DOHH2 (cell line): ENCODE data around the gene XRCC2.

Experiments used
- H3F3A ChIP-seq: fragments of 200-600 bp; sonication (generic), shearing (Covaris generic); 2 replicates; pipeline ENCODE4 v1.6.0; 2016; ENCODE audit warnings: antibody characterized with exemption, mild to moderate bottlenecking; ENCODE audit not compliant: control insufficient read depth, insufficient read depth
- H3K27ac ChIP-seq: fragments of 200-600 bp; sonication (generic); 2 replicates; pipeline ENCODE4 v1.5.1; 2014; ENCODE audit warnings: low read depth, mild to moderate bottlenecking, low read length, moderate library complexity
- H3K27me3 ChIP-seq: fragments of 200-600 bp; sonication (generic); 2 replicates; pipeline ENCODE4 v1.6.1; 2014; ENCODE audit warnings: mild to moderate bottlenecking, low read length, mixed read lengths; ENCODE audit not compliant: control insufficient read depth
- H3K36me3 ChIP-seq: fragments of 200-600 bp; sonication (generic); 2 replicates; pipeline ENCODE4 v1.6.1; 2014; ENCODE audit warnings: mild to moderate bottlenecking, low read length, moderate library complexity, mixed read lengths; ENCODE audit not compliant: control insufficient read depth
- H3K4me1 ChIP-seq: fragments of 200-600 bp; sonication (generic); 2 replicates; pipeline ENCODE4 v1.6.1; 2014; ENCODE audit warnings: mild to moderate bottlenecking, low read length, mixed read lengths; ENCODE audit not compliant: control insufficient read depth
- H3K4me2 ChIP-seq: fragments of 200-600 bp; sonication (generic); 2 replicates; pipeline ENCODE4 v1.6.0; 2014; ENCODE audit warnings: mild to moderate bottlenecking, low read length, moderate library complexity
- H3K4me3 ChIP-seq: fragments of 200-600 bp; sonication (generic); 2 replicates; pipeline ENCODE4 v1.5.1; 2014; ENCODE audit warnings: mild to moderate bottlenecking, low read length, mixed read lengths
- H3K79me2 ChIP-seq: fragments of 200-600 bp; sonication (generic); 2 replicates; pipeline ENCODE4 v1.6.1; 2014; ENCODE audit warnings: mild to moderate bottlenecking, low read length, mixed read lengths; ENCODE audit not compliant: control insufficient read depth
- H3K9me2 ChIP-seq: fragments of 200-600 bp; sonication (generic); replicated peaks from 2 replicates; pipeline ENCODE4 v1.6.1; 2014; ENCODE audit warnings: mild to moderate bottlenecking, low read length, mixed read lengths; ENCODE audit not compliant: control insufficient read depth
- H3K9me3 ChIP-seq: fragments of 200-600 bp; sonication (generic); 2 replicates; pipeline ENCODE4 v1.6.1; 2014; ENCODE audit warnings: antibody characterized with exemption, low read length, mixed read lengths; ENCODE audit not compliant: control insufficient read depth, insufficient read depth
- H4K20me1 ChIP-seq: fragments of 200-600 bp; sonication (generic); 2 replicates; pipeline ENCODE4 v1.6.0; 2014; ENCODE audit warnings: low read depth, mild to moderate bottlenecking, antibody characterized with exemption, low read length, moderate library complexity; ENCODE audit not compliant: control insufficient read depth, insufficient read depth
- EZH2phosphoT487 ChIP-seq: fragments of 200-600 bp; sonication (generic); IDR thresholded peaks from 2 replicates; pipeline ENCODE4 v1.6.1; 2017; ENCODE audit warnings: borderline replicate concordance, mild to moderate bottlenecking, antibody characterized with exemption, low read length, moderate library complexity, mixed read lengths
- TF ChIP-seq, protein P1 (sequence below): fragments of 200-600 bp; sonication (generic); IDR thresholded peaks from one replicate; pipeline ENCODE4 v1.5.1; 2014; ENCODE audit warnings: antibody characterized with exemption, mild to moderate bottlenecking, low read depth, low read length; ENCODE audit not compliant: poor library complexity, severe bottlenecking

The XRCC2 gene

DNA sequence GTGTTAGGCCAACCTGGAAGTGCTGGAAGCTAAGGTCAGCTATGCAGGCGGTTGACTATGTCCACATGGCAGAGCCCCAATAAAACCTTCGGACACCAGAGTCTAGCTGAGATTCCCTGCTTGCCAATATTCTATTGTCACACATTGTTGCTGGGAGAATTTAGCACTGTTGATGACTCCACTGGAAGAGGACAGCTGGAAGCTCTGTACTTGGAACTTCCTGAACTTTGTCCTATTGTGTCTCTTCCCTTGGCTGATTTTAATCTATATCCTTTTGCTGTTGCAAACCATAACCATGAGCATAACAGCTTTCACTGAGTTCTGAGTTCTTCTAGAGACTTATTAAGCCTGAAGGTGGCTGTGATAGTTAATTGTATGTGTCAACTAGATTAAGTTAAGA lies 12.0 kb downstream of the XRCC2 start:
- H3K36me3 ChIP-seq: peaks cover 88% of the 10 kb centered on the region
- peaks cover 26% of the 10 kb centered on the region for H4K20me1 ChIP-seq
- no peak overlapping the region for H3K4me2 ChIP-seq
- H3K9me3 ChIP-seq: no peaks in the 10 kb centered on the region
- no peaks in the 10 kb centered on the region for H3K27me3 ChIP-seq
- no peak overlapping the region for H3K27ac ChIP-seq
- peaks cover 98% of the 10 kb centered on the region for H3K79me2 ChIP-seq
- peaks cover 4% of the 10 kb centered on the region for H3F3A ChIP-seq
- no peaks in the 10 kb centered on the region for H3K4me1 ChIP-seq
- H3K4me3 ChIP-seq: no peak overlapping the region
- no peak for TF ChIP-seq EZH2phosphoT487
- TF ChIP-seq, protein P1, sequence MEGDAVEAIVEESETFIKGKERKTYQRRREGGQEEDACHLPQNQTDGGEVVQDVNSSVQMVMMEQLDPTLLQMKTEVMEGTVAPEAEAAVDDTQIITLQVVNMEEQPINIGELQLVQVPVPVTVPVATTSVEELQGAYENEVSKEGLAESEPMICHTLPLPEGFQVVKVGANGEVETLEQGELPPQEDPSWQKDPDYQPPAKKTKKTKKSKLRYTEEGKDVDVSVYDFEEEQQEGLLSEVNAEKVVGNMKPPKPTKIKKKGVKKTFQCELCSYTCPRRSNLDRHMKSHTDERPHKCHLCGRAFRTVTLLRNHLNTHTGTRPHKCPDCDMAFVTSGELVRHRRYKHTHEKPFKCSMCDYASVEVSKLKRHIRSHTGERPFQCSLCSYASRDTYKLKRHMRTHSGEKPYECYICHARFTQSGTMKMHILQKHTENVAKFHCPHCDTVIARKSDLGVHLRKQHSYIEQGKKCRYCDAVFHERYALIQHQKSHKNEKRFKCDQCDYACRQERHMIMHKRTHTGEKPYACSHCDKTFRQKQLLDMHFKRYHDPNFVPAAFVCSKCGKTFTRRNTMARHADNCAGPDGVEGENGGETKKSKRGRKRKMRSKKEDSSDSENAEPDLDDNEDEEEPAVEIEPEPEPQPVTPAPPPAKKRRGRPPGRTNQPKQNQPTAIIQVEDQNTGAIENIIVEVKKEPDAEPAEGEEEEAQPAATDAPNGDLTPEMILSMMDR: no peak
- no peaks in the 10 kb centered on the region for H3K9me2 ChIP-seq

DNA sequence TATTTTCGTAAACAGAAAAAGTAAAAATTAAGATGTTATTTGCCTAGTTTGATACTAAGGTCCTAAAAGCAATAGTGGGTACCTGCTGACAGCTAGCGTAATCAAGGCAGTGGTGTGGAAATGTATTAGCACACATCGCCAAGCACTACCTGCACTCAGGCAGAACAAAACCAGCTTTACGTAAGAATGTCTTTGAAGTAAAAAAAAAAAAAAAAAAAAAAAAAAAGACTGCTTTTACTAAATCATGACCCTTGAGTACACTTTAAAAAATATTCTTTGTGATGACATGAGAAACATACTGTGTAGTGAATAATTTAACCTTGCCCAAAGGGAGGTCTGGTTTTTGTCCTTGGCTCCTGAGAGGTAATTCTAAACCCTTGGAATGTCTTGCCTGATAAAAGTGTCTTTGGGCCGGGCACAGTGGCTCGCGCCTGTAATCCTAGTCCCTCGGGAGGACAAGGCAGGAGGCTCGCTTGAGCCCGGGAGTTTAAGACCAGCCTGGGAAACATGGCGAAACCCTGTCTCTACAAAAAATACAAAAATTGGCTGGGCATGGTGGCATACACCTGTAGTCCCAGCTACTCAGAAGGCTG lies 12.7 kb downstream of the XRCC2 start:
- no peaks in the 10 kb centered on the region for H3K27me3 ChIP-seq
- no peak for TF ChIP-seq EZH2phosphoT487
- TF ChIP-seq, protein P1: no peak
- H3K4me1 ChIP-seq: no peaks in the 10 kb centered on the region
- no peak overlapping the region for H3K4me3 ChIP-seq
- no peaks in the 10 kb centered on the region for H3K9me2 ChIP-seq
- H3F3A ChIP-seq: peaks cover 4% of the 10 kb centered on the region
- peaks cover 98% of the 10 kb centered on the region for H3K79me2 ChIP-seq
- H3K27ac ChIP-seq: no peak overlapping the region
- H3K9me3 ChIP-seq: no peaks in the 10 kb centered on the region
- peaks cover 31% of the 10 kb centered on the region for H4K20me1 ChIP-seq
- peaks cover 88% of the 10 kb centered on the region for H3K36me3 ChIP-seq
- H3K4me2 ChIP-seq: no peak overlapping the region

DNA sequence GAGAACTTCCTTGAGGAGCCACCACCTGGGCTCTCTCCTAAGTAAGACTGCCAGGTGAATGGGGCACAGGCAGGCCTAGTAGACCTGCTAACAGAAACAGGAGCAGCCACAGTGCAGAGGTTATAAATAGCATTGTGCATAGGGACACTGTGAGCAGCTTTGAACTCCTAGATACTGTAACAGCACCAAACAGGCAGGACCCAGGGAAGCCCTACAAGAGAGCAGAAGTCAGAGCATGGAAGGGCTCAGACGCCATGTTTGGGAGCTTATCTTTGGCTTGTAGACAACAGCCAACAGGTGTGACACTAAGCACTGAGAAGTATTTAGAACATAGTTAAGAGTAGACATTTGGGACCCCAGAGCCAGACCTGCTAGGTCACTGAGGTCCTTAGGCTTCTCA lies 14.5 kb downstream of the XRCC2 start:
- H3K9me3 ChIP-seq: no peaks in the 10 kb centered on the region
- TF ChIP-seq EZH2phosphoT487: no peak
- TF ChIP-seq, protein P1: no peak
- peaks cover 31% of the 10 kb centered on the region for H4K20me1 ChIP-seq
- H3K27me3 ChIP-seq: no peaks in the 10 kb centered on the region
- no peaks in the 10 kb centered on the region for H3K4me1 ChIP-seq
- H3K79me2 ChIP-seq: peaks cover 93% of the 10 kb centered on the region
- peaks cover 4% of the 10 kb centered on the region for H3F3A ChIP-seq
- no peak overlapping the region for H3K4me3 ChIP-seq
- H3K9me2 ChIP-seq: no peaks in the 10 kb centered on the region
- no peak overlapping the region for H3K4me2 ChIP-seq
- H3K36me3 ChIP-seq: peaks cover 88% of the 10 kb centered on the region
- H3K27ac ChIP-seq: no peak overlapping the region
